HL-60 (cell line): ENCODE measurements around the gene DHDDS.

ENCODE experiments used
- CTCF ChIP-seq: IDR thresholded peaks from one replicate; pipeline ENCODE4 v1.5.1; 2011; ENCODE audit warnings: low read length, control low read depth, inconsistent platforms; ENCODE audit not compliant: insufficient read depth
- GABPA ChIP-seq: IDR thresholded peaks from 2 replicates; pipeline ENCODE4 v1.6.1; 2012; ENCODE audit warnings: low read depth
- POLR2AphosphoS5 ChIP-seq: IDR thresholded peaks from 2 replicates; pipeline ENCODE4 v1.6.1; 2012; ENCODE audit warnings: low read depth
- REST ChIP-seq: IDR thresholded peaks from 2 replicates; pipeline ENCODE4 v1.6.1; 2012; ENCODE audit warnings: low read depth; ENCODE audit not compliant: insufficient replicate concordance

GRCh38 chr1:26459573-26460031 is 27.5 kb downstream of the DHDDS start:
- no peak for TF ChIP-seq CTCF
- no peak for TF ChIP-seq REST
- no peak for TF ChIP-seq POLR2AphosphoS5
- no peak for TF ChIP-seq GABPA
